Ectodermal cell (in vitro differentiated cells): ENCODE measurements around the gene PRKCH.

Experiments used
- H3K27ac ChIP-seq: 2 replicates; pipeline ENCODE4 v1.7.0; 2013; ENCODE audit warnings: mild to moderate bottlenecking, low read depth, low read length; ENCODE audit not compliant: insufficient read depth, poor library complexity, severe bottlenecking
- H3K27me3 ChIP-seq: 2 replicates; pipeline ENCODE4 v1.7.0; 2013; ENCODE audit warnings: mild to moderate bottlenecking, low read length; ENCODE audit not compliant: insufficient read depth, control insufficient read depth, poor library complexity, severe bottlenecking
- H3K36me3 ChIP-seq: one replicate; pipeline ENCODE4 v1.7.0; 2013; ENCODE audit warnings: low read length; ENCODE audit not compliant: control insufficient read depth, insufficient read depth
- H3K4me1 ChIP-seq: one replicate; pipeline ENCODE4 v1.7.0; 2013; ENCODE audit warnings: low read length; ENCODE audit not compliant: control insufficient read depth, insufficient read depth
- H3K4me3 ChIP-seq: 2 replicates; pipeline ENCODE4 v1.7.0; 2013; ENCODE audit warnings: low read depth, low read length, control low read depth; ENCODE audit not compliant: insufficient read depth
- H3K9me3 ChIP-seq: 2 replicates; pipeline ENCODE4 v1.7.0; 2013; ENCODE audit warnings: mild to moderate bottlenecking, low read length, moderate library complexity; ENCODE audit not compliant: control insufficient read depth
- WGBS, 2 experiments: methylation state at CpG; one replicate each; pipeline ENCODE4 v1.1.7; 2013; ENCODE audit warnings: missing lambda C conversion rate in 2 of 2; 5-methylcytosine and 5-hydroxymethylcytosine counted together

PRKCH gene

GRCh38 chr14:61501714-61502458 lies 180.5 kb downstream of the PRKCH start:
- Histone ChIP-seq H3K27ac (no peak overlapping the region), H3K4me1 (peaks cover 5% of the 10 kb centered on the region), H3K27me3 (no peaks in the 10 kb centered on the region), H3K36me3 (no peaks in the 10 kb centered on the region), H3K9me3 (no peaks in the 10 kb centered on the region), H3K4me3 (no peak overlapping the region)
- 81 to 82% methylated on average over 5 of the region's 6 CpGs for WGBS, 2 experiments

GRCh38 chr14:61502459-61503093 lies 181.2 kb downstream of the PRKCH start:
- Histone ChIP-seq H3K9me3 (no peaks in the 10 kb centered on the region), H3K27me3 (no peaks in the 10 kb centered on the region), H3K27ac (no peak overlapping the region), H3K36me3 (no peaks in the 10 kb centered on the region), H3K4me1 (peaks cover 5% of the 10 kb centered on the region), H3K4me3 (no peak overlapping the region)
- WGBS, 2 experiments, result 40 to 44% methylated on average over 7 of the region's 7 CpGs

- Histone ChIP-seq H3K36me3 (no peaks in the 10 kb centered on the region), H3K4me3 (no peak overlapping the region), H3K27ac (no peak overlapping the region), H3K27me3 (no peaks in the 10 kb centered on the region), H3K4me1 (peaks cover 5% of the 10 kb centered on the region), H3K9me3 (no peaks in the 10 kb centered on the region)
- WGBS, 2 experiments, result 81 to 90% methylated on average over 7 of the region's 7 CpGs
Measured at GRCh38 chr14:61503167-61503801, 181.9 kb downstream of the PRKCH start.

- Histone ChIP-seq H3K9me3 (no peaks in the 10 kb centered on the region), H3K4me1 (peaks cover 5% of the 10 kb centered on the region), H3K36me3 (no peaks in the 10 kb centered on the region), H3K4me3 (no peak overlapping the region), H3K27me3 (no peaks in the 10 kb centered on the region), H3K27ac (no peak overlapping the region)
- 96 to 98% methylated on average over 2 of the region's 2 CpGs for WGBS, 2 experiments
Measured at GRCh38 chr14:61504901-61505300, 183.5 kb downstream of the PRKCH start.

- H3K27ac ChIP-seq, result no peak overlapping the region
- WGBS, 2 experiments, result 83 to 85% methylated on average over 9 of the region's 9 CpGs
- H3K27me3 ChIP-seq, result no peaks in the 10 kb centered on the region
- H3K36me3 ChIP-seq, result no peaks in the 10 kb centered on the region
- no peak overlapping the region for H3K4me3 ChIP-seq
- H3K9me3 ChIP-seq, result no peaks in the 10 kb centered on the region
- H3K4me1 ChIP-seq, result peaks cover 5% of the 10 kb centered on the region
Measured at GRCh38 chr14:61505815-61506809, 184.7 kb downstream of the PRKCH start.

GRCh38 chr14:61508526-61508925 lies 187.1 kb downstream of the PRKCH start:
- WGBS, 2 experiments, result 50 to 56% methylated on average over 2 of the region's 2 CpGs
- H3K4me1 ChIP-seq, result peaks cover 5% of the 10 kb centered on the region
- H3K36me3 ChIP-seq, result no peaks in the 10 kb centered on the region
- H3K27me3 ChIP-seq, result no peaks in the 10 kb centered on the region
- H3K9me3 ChIP-seq, result no peaks in the 10 kb centered on the region
- H3K4me3 ChIP-seq, result no peak overlapping the region
- H3K27ac ChIP-seq, result no peak overlapping the region

- Histone ChIP-seq H3K36me3 (no peaks in the 10 kb centered on the region), H3K9me3 (no peaks in the 10 kb centered on the region), H3K4me1 (peaks cover 5% of the 10 kb centered on the region), H3K27ac (no peak overlapping the region), H3K4me3 (no peak overlapping the region), H3K27me3 (no peaks in the 10 kb centered on the region)
- 89 to 92% methylated on average over 6 of the region's 6 CpGs for WGBS, 2 experiments
Measured at GRCh38 chr14:61510736-61511557, 189.6 kb downstream of the PRKCH start.

- no peaks in the 10 kb centered on the region for H3K27me3 ChIP-seq
- peaks cover 2% of the 10 kb centered on the region for H3K4me1 ChIP-seq
- no peak overlapping the region for H3K4me3 ChIP-seq
- H3K27ac ChIP-seq, result no peak overlapping the region
- WGBS, 2 experiments, result 79 to 81% methylated on average over 6 of the region's 6 CpGs
- no peaks in the 10 kb centered on the region for H3K36me3 ChIP-seq
- no peaks in the 10 kb centered on the region for H3K9me3 ChIP-seq
Measured at GRCh38 chr14:61511558-61511948, 190.2 kb downstream of the PRKCH start.

GRCh38 chr14:61512026-61512834 lies 190.9 kb downstream of the PRKCH start:
- 95 to 97% methylated on average over 2 of the region's 2 CpGs for WGBS, 2 experiments
- no peaks in the 10 kb centered on the region for H3K9me3 ChIP-seq
- H3K27me3 ChIP-seq, result no peaks in the 10 kb centered on the region
- H3K27ac ChIP-seq, result no peak overlapping the region
- no peaks in the 10 kb centered on the region for H3K36me3 ChIP-seq
- no peak overlapping the region for H3K4me3 ChIP-seq
- no peaks in the 10 kb centered on the region for H3K4me1 ChIP-seq
